SK-N-SH treated with all-trans-retinoic acid at 6 μM for 48 hours (cell line): Measurements from ENCODE around the gene BABAM2.
A peak's percentile ranks its signal among the peaks of the same experiment; 100 is the strongest.

Experiments
- ATAC-seq: fragments of 200-7000 bp; cut with Tn5 transposase; 3 replicates; pipeline ENCODE4 v1.9.1; 2020; ENCODE audit warnings: mild to moderate bottlenecking, moderate library complexity
- ARNTL ChIP-seq: fragments of 450-650 bp; formaldehyde crosslinking; IDR thresholded peaks from 2 replicates; pipeline ENCODE4 v1.5.0; 2020; ENCODE audit warnings: low read depth, mild to moderate bottlenecking, moderate library complexity, borderline replicate concordance
- CREB5 ChIP-seq: fragments of 250-450 bp; sonication (Bioruptor Pico); IDR thresholded peaks from 2 replicates; pipeline ENCODE4 v1.5.1; 2020; ENCODE audit warnings: low read depth, mild to moderate bottlenecking, moderate library complexity
- CSDC2 ChIP-seq: fragments of 250-450 bp; sonication (Bioruptor Pico); IDR thresholded peaks from 2 replicates; pipeline ENCODE4 v1.5.0; 2020; ENCODE audit warnings: mild to moderate bottlenecking, moderate library complexity
- CSRNP3 ChIP-seq: fragments of 250-450 bp; sonication (Bioruptor Pico); IDR thresholded peaks from 2 replicates; pipeline ENCODE4 v1.5.1; 2021; ENCODE audit warnings: mild to moderate bottlenecking, moderate library complexity
- ESRRG ChIP-seq: fragments of 250-450 bp; sonication (Bioruptor Pico); IDR thresholded peaks from 2 replicates; pipeline ENCODE4 v1.6.1; 2021; ENCODE audit warnings: mild to moderate bottlenecking
- GLIS3 ChIP-seq: fragments of 250-450 bp; sonication (Bioruptor Pico); IDR thresholded peaks from 2 replicates; pipeline ENCODE4 v1.5.0; 2020; ENCODE audit warnings: mild to moderate bottlenecking, moderate library complexity
- ISL1 ChIP-seq: fragments of 250-450 bp; sonication (Bioruptor Pico); IDR thresholded peaks from 2 replicates; pipeline ENCODE4 v2.1.2; 2022; ENCODE audit warnings: mild to moderate bottlenecking, moderate library complexity
- OSR1 ChIP-seq: fragments of 250-450 bp; sonication (Bioruptor Pico); IDR thresholded peaks from 2 replicates; pipeline ENCODE4 v1.8.0; 2022; ENCODE audit warnings: moderate library complexity, mild to moderate bottlenecking, inconsistent platforms
- PATZ1 ChIP-seq: fragments of 250-450 bp; sonication (Bioruptor Pico); IDR thresholded peaks from 2 replicates; pipeline ENCODE4 v1.8.0; 2020; ENCODE audit warnings: mild to moderate bottlenecking, moderate library complexity, borderline replicate concordance
- POU6F1 ChIP-seq: fragments of 250-450 bp; sonication (Bioruptor Pico); IDR thresholded peaks from 2 replicates; pipeline ENCODE4 v1.8.0; 2021; ENCODE audit warnings: low read depth, mild to moderate bottlenecking, moderate library complexity, borderline replicate concordance
- PPARA ChIP-seq: fragments of 250-450 bp; sonication (Bioruptor Pico); IDR thresholded peaks from 2 replicates; pipeline ENCODE4 v1.5.0; 2020; ENCODE audit warnings: mild to moderate bottlenecking, borderline replicate concordance
- RARB ChIP-seq: fragments of 250-450 bp; sonication (Bioruptor Pico); IDR thresholded peaks from 2 replicates; pipeline ENCODE4 v1.8.0; 2021; ENCODE audit warnings: mild to moderate bottlenecking, moderate library complexity
- SNAI2 ChIP-seq: fragments of 250-450 bp; sonication (Bioruptor Pico); IDR thresholded peaks from 2 replicates; pipeline ENCODE4 v1.5.0; 2020; ENCODE audit warnings: mild to moderate bottlenecking, moderate library complexity
- TCF4 ChIP-seq: fragments of 250-450 bp; sonication (Bioruptor Pico); IDR thresholded peaks from 2 replicates; pipeline ENCODE4 v1.8.0; 2021; ENCODE audit warnings: mild to moderate bottlenecking, moderate library complexity, borderline replicate concordance
- TOX ChIP-seq: fragments of 250-450 bp; sonication (Bioruptor Pico); IDR thresholded peaks from 2 replicates; pipeline ENCODE4 v1.8.0; 2021; ENCODE audit warnings: mild to moderate bottlenecking, moderate library complexity, borderline replicate concordance
- TSHZ2 ChIP-seq: fragments of 250-450 bp; sonication (Bioruptor Pico); IDR thresholded peaks from 2 replicates; pipeline ENCODE4 v1.5.0; 2020; ENCODE audit warnings: mild to moderate bottlenecking, moderate library complexity
- ZFP30 ChIP-seq: fragments of 450-650 bp; formaldehyde crosslinking; IDR thresholded peaks from 2 replicates; pipeline ENCODE4 v1.5.0; 2022; ENCODE audit warnings: mild to moderate bottlenecking, moderate library complexity
- ZNF565 ChIP-seq: fragments of 450-650 bp; formaldehyde crosslinking; conservative IDR thresholded peaks from 2 replicates; pipeline ENCODE4 v1.5.0; 2020; ENCODE audit warnings: low read depth, mild to moderate bottlenecking, moderate library complexity
- ZNF70 ChIP-seq: fragments of 450-650 bp; formaldehyde crosslinking; IDR thresholded peaks from 2 replicates; pipeline ENCODE4 v1.5.0; 2020; ENCODE audit warnings: mild to moderate bottlenecking, moderate library complexity
- ZNF8 ChIP-seq: fragments of 450-650 bp; formaldehyde crosslinking; IDR thresholded peaks from 2 replicates; pipeline ENCODE4 v1.5.0; 2020; ENCODE audit warnings: mild to moderate bottlenecking, moderate library complexity

The BABAM2 gene

GRCh38 chr2:28282861-28283646 is 392.5 kb downstream of the BABAM2 start (continued):
- TF ChIP-seq ZNF70 (CRISPR knock-in tag) (no peak), SNAI2 (CRISPR knock-in tag) (no peak), ZNF8 (CRISPR knock-in tag) (no peak)

- TF ChIP-seq ZNF8 (CRISPR knock-in tag) (no peak), SNAI2 (CRISPR knock-in tag) (no peak), ARNTL (CRISPR knock-in tag) (no peak), CREB5 (no peak), ISL1 (CRISPR knock-in tag) (no peak), ZFP30 (no peak), TSHZ2 (CRISPR knock-in tag) (no peak), RARB (CRISPR knock-in tag) (no peak), ZNF565 (CRISPR knock-in tag) (no peak), PPARA (CRISPR knock-in tag) (no peak), POU6F1 (CRISPR knock-in tag) (no peak), OSR1 (CRISPR knock-in tag) (no peak), ZNF70 (CRISPR knock-in tag) (no peak), TOX (no peak), PATZ1 (CRISPR knock-in tag) (no peak)
- no peak for ATAC-seq
These were observed 393.3 kb downstream of the BABAM2 start for GRCh38 chr2:28283861-28284260.

- TF ChIP-seq SNAI2 (CRISPR knock-in tag) (no peak), CSRNP3 (CRISPR knock-in tag) (no peak), GLIS3 (CRISPR knock-in tag) (no peak), ZNF8 (CRISPR knock-in tag) (no peak)
These were observed 396.1 kb downstream of the BABAM2 start for GRCh38 chr2:28286678-28287077.

GRCh38 chr2:28287256-28287915 is 396.9 kb downstream of the BABAM2 start:
- no peak; the same call in 2 of the 3 replicates for ATAC-seq
- TF ChIP-seq CSDC2 (CRISPR knock-in tag) (no peak), TCF4 (CRISPR knock-in tag) (no peak), CSRNP3 (CRISPR knock-in tag) (no peak), ZNF70 (CRISPR knock-in tag) (no peak), ISL1 (CRISPR knock-in tag) (no peak), ZNF8 (CRISPR knock-in tag) (no peak), ZNF565 (CRISPR knock-in tag) (no peak), ESRRG (CRISPR knock-in tag) (no peak), OSR1 (CRISPR knock-in tag) (no peak), GLIS3 (CRISPR knock-in tag) (no peak)

More at GRCh38 chr2:28286678-28287077, 396.1 kb downstream of the BABAM2 start:
- peak; percentile 64 for ATAC-seq
